Lower leg skin (tissue), 4 donors: ENCODE results near the gene AMIGO3. TPM values are rescaled to one million over a fixed set of nuclear protein-coding genes. Genes with fewer than 3 reads are reported as not detected.
"Not testable (repeated sequence)": the region's sequence is repeated elsewhere in the genome, so short reads cannot be mapped to it uniquely, and the experiment has no call there.

Experiments used
- DNase-seq, 2 donors: peaks; one replicate each; pipeline ENCODE4 v3.0.0-alpha.2; 2019; ENCODE audit warnings: low spot score in 2 of 2
- H3K4me3 ChIP-seq: fragments of 200-600 bp; sonication (generic); 2 replicates; pipeline ENCODE4 v1.5.1; 2017; ENCODE audit warnings: mild to moderate bottlenecking, low read depth; ENCODE audit not compliant: poor library complexity, severe bottlenecking
- POLR2A ChIP-seq, 2 donors: fragments of 450-650 bp; IDR thresholded peaks; one replicate each; pipeline ENCODE4 v1.6.1; 2016 to 2017; ENCODE audit warnings: antibody characterized with exemption in 2 of 2, mild to moderate bottlenecking in 1 of 2, moderate library complexity in 1 of 2
- WGBS, 2 donors: methylation state at CpG; one replicate each; pipeline ENCODE4 v1.1.5; 2018; 5-methylcytosine and 5-hydroxymethylcytosine counted together
- intact Hi-C: fragments of 100-400 bp; cut with DNase I; formaldehyde crosslinking; loops from one replicate; pipeline ENCODE4 v1.15.0; 2023; ENCODE audit warnings: low total_unique reads
- total RNA-seq, 4 donors: library from RNA; depleted of rRNA; stranded (reverse); fragments of >200 nt; gene quantifications; one replicate each; pipeline ENCODE4 v1.1.0, GENCODE V29; 2016
- TF ChIP-seq, protein P1 (sequence below), 3 donors: fragments of 450-650 bp; IDR thresholded peaks; one replicate each; pipeline ENCODE4 v1.5.1; 2016; ENCODE audit warnings: antibody characterized with exemption in 3 of 3, mild to moderate bottlenecking in 3 of 3, moderate library complexity in 2 of 3

Gene AMIGO3
- total RNA-seq, 4 donors from 2014 or later, result 1.0 to 3.7 (median 3.1) TPM

DNA sequence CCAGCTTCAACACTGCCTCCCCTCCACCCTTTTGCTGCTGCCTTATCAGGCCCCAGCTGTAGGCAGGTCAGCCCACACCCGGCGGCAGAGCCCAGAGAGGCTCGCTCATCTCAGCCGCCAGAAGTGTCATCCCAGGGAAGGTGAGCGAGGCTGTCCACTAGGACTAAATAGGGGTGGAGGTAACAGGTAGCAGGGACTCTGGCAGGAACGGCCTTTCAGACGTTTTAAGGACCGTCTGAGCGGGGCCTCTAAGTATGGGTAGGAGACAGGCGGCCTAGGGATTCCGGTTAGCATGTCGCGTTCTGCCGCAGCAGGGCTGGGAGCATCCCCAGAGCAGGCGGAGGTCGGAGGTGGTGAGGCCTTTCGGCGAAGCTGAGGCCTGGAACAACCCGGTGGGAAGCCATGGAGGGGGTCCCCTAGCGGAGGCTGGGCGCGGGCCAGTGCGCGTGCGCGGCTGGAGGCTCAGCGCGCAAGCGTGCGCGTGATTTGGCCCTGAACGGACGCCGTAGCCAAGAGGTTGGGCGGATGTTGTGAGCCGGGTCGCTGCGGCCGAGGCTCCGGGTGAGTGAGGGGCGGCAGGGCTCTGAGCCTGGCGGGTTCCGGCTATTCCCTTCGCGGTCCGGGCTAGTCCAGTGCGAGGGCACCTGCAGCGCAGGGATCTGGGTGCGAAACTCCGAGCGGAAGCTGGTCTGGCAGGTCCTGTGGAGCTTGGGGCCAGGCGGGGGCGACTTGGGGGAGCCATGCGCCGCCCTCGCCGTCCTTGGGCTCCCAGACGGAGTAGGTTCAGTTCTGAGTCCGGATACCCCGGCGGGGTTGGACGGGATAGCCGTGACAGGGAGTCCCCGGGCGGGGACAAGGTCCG is 30.2 kb downstream of the AMIGO3 start, which contains the start of the genes MST1 and RNF123:
Gene MST1 (minus strand): TSS at position 429 of the 862 bp plus-strand sequence. CDS start 783 bp downstream, outside the sequence.
Gene RNF123 (plus strand): TSS at position 512 of the 862 bp plus-strand sequence. CDS start 1,609 bp downstream, outside the sequence.
- H3K4me3 ChIP-seq, result peak within 1 kb of the TSS; percentile 87
- intact Hi-C loops, result no loop called here
- peak; percentile 76 to 97 for DNase-seq
- WGBS, 2 donors, result 1% methylated on average over 47 to 51 of the region's 66 CpGs
- TF ChIP-seq, protein P1, sequence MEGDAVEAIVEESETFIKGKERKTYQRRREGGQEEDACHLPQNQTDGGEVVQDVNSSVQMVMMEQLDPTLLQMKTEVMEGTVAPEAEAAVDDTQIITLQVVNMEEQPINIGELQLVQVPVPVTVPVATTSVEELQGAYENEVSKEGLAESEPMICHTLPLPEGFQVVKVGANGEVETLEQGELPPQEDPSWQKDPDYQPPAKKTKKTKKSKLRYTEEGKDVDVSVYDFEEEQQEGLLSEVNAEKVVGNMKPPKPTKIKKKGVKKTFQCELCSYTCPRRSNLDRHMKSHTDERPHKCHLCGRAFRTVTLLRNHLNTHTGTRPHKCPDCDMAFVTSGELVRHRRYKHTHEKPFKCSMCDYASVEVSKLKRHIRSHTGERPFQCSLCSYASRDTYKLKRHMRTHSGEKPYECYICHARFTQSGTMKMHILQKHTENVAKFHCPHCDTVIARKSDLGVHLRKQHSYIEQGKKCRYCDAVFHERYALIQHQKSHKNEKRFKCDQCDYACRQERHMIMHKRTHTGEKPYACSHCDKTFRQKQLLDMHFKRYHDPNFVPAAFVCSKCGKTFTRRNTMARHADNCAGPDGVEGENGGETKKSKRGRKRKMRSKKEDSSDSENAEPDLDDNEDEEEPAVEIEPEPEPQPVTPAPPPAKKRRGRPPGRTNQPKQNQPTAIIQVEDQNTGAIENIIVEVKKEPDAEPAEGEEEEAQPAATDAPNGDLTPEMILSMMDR (IDR thresholded peaks at IDR 0.05), result no peak
- TF ChIP-seq POLR2A (IDR thresholded peaks at IDR 0.05), result no peak

DNA sequence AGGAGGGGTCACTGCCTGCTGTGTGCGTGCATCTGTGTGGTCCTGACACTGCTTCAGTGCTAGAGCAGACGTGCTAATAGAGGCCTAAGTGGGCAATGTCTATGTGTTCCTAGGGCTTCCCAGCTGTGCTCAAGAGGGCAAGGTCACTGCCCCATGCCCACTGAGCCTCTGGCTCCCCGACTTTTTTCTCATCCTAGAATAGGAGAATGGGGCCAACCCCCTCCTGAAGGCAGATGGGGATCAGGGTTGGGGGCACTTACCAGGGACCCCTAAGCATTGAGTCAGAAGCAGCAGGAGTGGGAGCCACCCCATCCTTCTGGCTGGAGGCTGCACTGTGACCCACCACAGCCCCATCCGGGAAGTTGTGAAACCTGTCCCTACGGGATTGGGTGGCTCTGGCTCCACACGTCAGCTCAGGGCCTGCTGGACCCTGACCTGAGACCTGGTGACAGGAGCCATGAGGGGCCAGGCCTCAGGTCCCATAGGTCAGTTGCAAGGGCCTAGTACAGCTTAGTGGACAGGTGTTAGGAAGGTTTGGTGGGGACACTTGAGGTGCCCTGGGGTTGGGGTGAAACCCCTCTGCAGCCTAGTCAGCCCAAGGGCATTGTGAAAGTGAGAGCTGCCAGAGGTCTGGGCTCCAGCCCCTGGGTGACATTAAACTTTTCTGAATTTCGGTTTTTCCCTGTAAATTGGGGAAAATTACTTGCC is 31.0 kb downstream of the AMIGO3 start:
- peak overlapping the region; percentile 87 for H3K4me3 ChIP-seq
- 58 to 69% methylated on average over 7 of the region's 7 CpGs for WGBS, 2 donors
- intact Hi-C loops, DNase-seq: not testable (repeated sequence)

DNA sequence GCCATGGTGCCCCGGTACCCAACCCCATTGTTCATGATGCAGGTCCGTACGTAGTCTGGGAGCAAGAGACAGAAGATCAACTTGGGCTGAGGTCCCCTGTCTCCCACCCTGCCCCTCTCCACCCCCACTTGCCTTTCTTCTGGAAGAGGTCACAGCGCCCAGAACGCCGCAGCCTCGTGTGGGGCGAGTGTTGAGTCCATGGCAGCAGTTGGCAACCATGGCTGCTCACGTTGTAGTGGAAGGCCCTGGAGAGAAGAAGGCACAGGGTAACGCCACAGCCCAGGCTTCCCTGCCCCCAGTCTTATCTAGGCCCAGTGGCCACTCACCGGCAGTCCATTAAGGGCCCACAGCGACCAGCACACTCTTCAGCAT is 32.1 kb downstream of the AMIGO3 start:
- DNase-seq, H3K4me3 ChIP-seq, intact Hi-C loops: not testable (repeated sequence)
- WGBS, 2 donors, result 84 to 90% methylated on average over 12 of the region's 12 CpGs

DNA sequence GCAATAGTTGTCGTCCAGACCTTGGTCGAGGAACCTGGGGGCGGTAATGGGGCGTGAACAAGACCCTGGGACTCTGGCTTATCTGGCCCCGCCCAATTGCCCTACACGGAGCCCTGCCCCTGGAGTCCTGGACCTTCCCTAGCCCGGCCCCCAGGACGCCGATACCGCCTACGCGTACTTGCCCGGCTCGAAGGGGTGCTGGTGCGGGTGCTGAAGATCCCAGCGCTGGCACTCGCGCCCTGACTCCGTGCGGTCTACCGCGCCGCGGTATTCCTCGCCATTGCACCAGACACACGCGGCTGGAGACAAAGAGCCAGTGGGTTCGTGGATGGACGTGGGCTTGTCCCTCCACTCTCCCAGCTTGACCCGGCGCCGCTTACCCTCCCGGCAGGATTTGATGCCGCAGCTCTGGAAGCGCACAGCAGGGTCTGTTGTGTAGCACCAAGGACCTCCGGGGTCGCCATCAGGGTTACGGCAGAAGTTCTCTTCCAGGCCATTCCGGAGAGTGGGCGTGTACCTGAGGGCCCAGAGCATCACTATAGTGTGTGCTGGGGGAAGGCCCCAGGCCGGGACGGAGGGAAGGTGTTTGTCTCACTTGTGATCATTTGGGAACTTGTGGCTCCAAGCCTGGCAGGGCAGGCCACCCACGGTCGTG is 32.6 kb downstream of the AMIGO3 start:
- DNase-seq, result peak in 1 of 2 donors; percentile 44
- 16 to 42% methylated on average over 11 to 37 of the region's 44 CpGs for WGBS, 2 donors
- intact Hi-C loops, H3K4me3 ChIP-seq: not testable (repeated sequence)

DNA sequence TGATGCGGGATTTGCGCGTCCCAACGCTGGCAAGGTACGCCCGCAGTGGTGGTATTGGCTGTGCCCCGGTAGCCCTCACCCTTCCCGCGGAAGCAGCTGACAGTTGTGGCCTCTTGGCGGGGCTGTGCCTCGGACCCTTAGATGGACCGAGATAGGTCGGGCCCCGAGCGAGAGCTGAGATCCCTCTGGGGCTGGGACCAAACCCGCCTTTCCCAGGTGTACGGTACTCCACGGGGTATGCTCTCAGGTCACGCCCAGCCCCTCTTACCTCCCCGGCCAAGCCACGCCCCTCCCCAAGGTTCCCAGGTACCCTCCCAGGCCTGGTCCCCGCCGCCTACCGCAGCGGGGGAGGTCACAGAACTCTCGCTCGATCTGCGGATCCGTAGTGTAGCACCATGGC is 33.1 kb downstream of the AMIGO3 start:
- H3K4me3 ChIP-seq, intact Hi-C loops: not testable (repeated sequence)
- peak; percentile 31 to 89 for DNase-seq
- 0 to 5% methylated on average over 1 to 19 of the region's 29 CpGs for WGBS, 2 donors

DNA sequence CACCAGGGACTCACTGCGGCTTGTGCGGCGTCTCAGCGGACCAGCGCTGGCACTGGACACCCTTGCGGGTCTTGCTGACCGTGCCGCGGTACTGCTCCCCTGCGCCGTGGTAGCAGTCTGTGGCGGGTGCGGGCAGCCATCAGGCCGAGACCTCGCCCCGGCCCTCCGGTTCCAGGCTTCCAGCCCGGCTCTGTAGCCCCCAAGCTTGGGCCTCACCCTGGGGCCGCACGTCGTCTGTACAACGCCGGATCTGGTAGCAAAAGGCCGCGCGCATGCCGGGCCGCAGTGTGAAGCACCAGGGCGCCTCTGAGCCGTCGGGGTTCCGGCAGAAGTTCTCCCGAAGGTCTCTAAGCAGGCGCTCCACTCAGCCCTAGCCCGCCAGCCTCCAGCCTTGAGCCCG is 33.6 kb downstream of the AMIGO3 start:
- WGBS, 2 donors, result 19% methylated on average over 18 of the region's 36 CpGs; no CpG with 5 or more reads in 1 of the 2 donors
- intact Hi-C loops, result not testable (repeated sequence)

DNA sequence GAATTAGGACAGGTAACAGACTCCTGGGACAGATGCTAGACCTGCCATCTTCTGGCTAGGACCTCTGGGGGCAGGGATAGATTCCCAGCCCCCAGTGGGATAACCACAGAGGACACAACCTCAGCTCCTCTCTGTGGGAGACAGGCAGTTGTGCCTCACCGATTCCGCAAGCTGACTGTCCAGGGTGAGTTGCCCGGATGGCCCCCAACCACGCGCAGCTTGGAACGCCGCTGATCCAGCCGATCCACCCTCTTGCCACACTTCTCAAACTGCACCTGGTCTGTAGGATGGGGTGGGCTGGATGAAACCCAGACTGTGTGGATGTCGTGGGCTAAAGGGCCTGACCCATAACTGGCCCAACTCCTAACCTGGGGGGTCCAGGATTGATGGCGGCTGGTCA is 34.4 kb downstream of the AMIGO3 start:
- DNase-seq, intact Hi-C loops, H3K4me3 ChIP-seq: not testable (repeated sequence)
- 95% methylated on average over 10 of the region's 10 CpGs for WGBS, 2 donors

More for the DNA sequence above, 33.6 kb downstream of the AMIGO3 start:
- not testable (repeated sequence) for DNase-seq, H3K4me3 ChIP-seq

DNA sequence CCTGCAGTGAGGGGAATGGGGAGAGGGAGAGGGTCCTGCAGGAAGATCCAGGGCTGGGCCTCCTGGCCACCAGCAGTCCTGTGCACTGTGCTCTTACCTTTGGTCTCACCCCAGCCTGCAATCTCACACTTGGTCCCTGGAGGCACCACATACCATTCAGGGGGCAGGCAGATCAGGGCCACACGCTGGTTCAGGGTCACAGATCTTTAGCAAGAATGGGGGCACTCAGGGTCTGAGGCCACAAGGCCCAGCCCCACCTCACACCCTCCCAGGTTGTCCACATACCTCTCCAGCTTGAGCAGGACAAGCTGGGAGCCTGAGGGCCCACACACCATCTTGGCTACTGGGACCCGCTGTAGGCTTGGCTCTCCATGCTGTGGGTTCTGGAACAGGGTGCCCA is 35.0 kb downstream of the AMIGO3 start:
- intact Hi-C loops, DNase-seq, H3K4me3 ChIP-seq: not testable (repeated sequence)
- 76 to 100% methylated on average over 1 to 2 of the region's 2 CpGs for WGBS, 2 donors

DNA sequence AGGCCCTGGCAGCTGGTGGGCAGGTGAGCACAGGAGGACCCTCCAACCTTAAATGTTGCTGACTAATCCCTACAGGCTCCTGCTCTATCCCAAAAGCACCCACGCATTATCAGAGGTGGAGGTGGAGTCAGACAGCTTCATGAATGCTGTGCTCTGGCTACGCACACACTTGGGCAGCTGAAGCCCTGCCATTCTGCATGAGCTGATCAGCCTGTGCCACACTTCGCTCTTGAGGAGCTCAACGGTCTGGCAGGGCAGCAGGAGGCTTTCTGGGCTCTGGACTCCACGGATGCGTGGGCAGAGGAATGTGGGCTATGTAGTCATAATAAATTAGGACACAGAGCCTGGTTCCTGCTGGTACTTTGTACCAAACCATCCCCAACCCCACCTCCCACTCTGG is 36.3 kb downstream of the AMIGO3 start:
- 85 to 91% methylated on average over 6 of the region's 6 CpGs for WGBS, 2 donors
- DNase-seq, result no peak
- H3K4me3 ChIP-seq, result no peak overlapping the region
- TF ChIP-seq POLR2A (IDR thresholded peaks at IDR 0.05), result no peak
- TF ChIP-seq, protein P1 (IDR thresholded peaks at IDR 0.05), result no peak
- intact Hi-C loops, result no loop called here
